Ishikawa (cell line): ENCODE data around the gene SAPCD1.

Experiments used
- CEBPB ChIP-seq: IDR thresholded peaks from 2 replicates; pipeline ENCODE4 v1.6.1; 2012
- CREB1 ChIP-seq: IDR thresholded peaks from 2 replicates; pipeline ENCODE4 v1.6.1; 2012; ENCODE audit warnings: low read depth
- EGR1 ChIP-seq: IDR thresholded peaks from 2 replicates; pipeline ENCODE4 v1.6.1; 2012
- EP300 ChIP-seq: IDR thresholded peaks from 2 replicates; pipeline ENCODE4 v1.6.1; 2012; ENCODE audit warnings: borderline replicate concordance
- FOXM1 ChIP-seq: IDR thresholded peaks from 2 replicates; pipeline ENCODE4 v1.6.1; 2012; ENCODE audit warnings: low read depth, borderline replicate concordance
- NFIC ChIP-seq: IDR thresholded peaks from 2 replicates; pipeline ENCODE4 v1.6.1; 2012
- RAD21 ChIP-seq: IDR thresholded peaks from 2 replicates; pipeline ENCODE4 v1.6.1; 2012; ENCODE audit warnings: low read depth
- TAF1 ChIP-seq: IDR thresholded peaks from 2 replicates; pipeline ENCODE4 v1.6.1; 2012; ENCODE audit warnings: low read depth, mild to moderate bottlenecking
- TCF12 ChIP-seq: IDR thresholded peaks from 2 replicates; pipeline ENCODE4 v1.6.1; 2012; ENCODE audit warnings: low read depth
- TEAD4 ChIP-seq: IDR thresholded peaks from 2 replicates; pipeline ENCODE4 v1.6.1; 2012
- YY1 ChIP-seq: IDR thresholded peaks from 2 replicates; pipeline ENCODE4 v1.6.1; 2012; ENCODE audit warnings: low read depth
- ZBTB7A ChIP-seq: IDR thresholded peaks from 2 replicates; pipeline ENCODE4 v1.6.1; 2012; ENCODE audit warnings: low read depth
- TF ChIP-seq, protein P1 (sequence below): IDR thresholded peaks from 2 replicates; pipeline ENCODE4 v1.6.1; 2012
- TF ChIP-seq, protein P2 (sequence below): IDR thresholded peaks from 2 replicates; pipeline ENCODE4 v1.6.1; 2012; ENCODE audit warnings: low read depth, mild to moderate bottlenecking
- TF ChIP-seq, protein P3 (sequence below): IDR thresholded peaks from 2 replicates; pipeline ENCODE4 v1.6.1; 2012

The SAPCD1 gene

DNA sequence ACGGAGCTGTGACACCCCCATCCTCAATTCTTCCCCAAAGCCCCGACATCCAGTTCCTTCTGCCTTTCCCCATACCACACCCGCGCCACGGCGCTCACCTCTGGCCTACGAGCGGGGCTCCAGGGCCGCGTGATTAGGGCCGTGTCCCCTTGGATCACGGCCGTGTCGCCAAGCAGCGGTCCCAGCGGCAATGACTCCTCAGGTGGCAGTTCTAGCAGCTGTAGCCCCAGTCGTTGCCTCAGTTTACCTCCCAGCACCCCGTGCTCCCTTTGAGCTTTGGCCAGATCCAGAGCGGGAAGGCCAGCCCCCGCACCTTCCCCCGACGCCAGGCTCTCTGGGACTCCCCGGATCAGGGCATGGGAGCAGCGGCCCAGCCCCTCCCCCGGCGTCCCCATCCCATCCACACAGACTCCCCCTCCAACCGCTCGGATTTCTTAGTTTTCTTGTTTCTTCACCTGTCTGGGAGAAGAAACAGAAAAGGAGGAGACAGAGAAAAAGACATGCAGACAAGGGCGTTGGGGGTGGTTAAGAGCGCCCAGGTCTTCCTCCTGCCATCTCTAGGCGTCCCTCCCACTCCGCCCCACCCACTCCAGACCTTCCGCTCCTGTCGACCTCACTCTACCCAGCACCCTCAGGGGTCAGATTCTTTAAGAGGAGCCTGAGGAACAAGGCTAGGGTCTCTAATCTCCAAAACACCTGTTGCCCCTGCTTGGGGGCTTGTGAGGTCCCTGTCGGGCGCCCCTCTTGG lies 33.5 kb upstream of the SAPCD1 start, which contains the start of gene DDAH2:
TSS of gene DDAH2 (minus strand) at position 533 of the 748 bp plus-strand sequence. CDS start at position 395, 138 bp downstream.
- TF ChIP-seq TCF12 (no peak), ZBTB7A (peak; percentile 93)

DNA sequence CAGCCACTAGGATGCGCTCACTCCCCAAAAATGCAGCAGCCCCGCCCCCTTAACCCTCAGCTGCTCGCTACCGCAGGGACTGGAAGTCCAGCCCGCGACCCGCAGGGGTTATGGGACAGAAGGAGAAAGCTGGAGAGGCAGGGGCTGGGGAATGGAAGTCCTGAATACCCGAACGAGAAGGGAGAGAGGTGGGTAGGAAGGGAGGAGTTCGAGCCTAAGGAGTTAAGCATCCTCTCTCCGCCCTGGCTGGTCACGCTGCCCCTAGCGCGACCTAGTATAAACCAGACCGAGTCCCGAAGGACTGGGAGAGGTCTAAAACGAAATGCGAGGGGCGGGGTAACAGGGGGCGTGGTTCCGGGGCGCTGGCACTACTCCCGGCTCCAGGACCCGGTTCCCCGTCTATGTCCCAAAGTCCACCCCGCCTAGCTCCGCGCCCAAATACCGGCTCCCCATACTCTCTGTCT lies 32.9 kb upstream of the SAPCD1 start:
- TF ChIP-seq, protein P1, sequence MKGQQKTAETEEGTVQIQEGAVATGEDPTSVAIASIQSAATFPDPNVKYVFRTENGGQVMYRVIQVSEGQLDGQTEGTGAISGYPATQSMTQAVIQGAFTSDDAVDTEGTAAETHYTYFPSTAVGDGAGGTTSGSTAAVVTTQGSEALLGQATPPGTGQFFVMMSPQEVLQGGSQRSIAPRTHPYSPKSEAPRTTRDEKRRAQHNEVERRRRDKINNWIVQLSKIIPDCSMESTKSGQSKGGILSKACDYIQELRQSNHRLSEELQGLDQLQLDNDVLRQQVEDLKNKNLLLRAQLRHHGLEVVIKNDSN = peak; percentile 36; the same call in 1 of the 2 replicates
- TF ChIP-seq, protein P2, sequence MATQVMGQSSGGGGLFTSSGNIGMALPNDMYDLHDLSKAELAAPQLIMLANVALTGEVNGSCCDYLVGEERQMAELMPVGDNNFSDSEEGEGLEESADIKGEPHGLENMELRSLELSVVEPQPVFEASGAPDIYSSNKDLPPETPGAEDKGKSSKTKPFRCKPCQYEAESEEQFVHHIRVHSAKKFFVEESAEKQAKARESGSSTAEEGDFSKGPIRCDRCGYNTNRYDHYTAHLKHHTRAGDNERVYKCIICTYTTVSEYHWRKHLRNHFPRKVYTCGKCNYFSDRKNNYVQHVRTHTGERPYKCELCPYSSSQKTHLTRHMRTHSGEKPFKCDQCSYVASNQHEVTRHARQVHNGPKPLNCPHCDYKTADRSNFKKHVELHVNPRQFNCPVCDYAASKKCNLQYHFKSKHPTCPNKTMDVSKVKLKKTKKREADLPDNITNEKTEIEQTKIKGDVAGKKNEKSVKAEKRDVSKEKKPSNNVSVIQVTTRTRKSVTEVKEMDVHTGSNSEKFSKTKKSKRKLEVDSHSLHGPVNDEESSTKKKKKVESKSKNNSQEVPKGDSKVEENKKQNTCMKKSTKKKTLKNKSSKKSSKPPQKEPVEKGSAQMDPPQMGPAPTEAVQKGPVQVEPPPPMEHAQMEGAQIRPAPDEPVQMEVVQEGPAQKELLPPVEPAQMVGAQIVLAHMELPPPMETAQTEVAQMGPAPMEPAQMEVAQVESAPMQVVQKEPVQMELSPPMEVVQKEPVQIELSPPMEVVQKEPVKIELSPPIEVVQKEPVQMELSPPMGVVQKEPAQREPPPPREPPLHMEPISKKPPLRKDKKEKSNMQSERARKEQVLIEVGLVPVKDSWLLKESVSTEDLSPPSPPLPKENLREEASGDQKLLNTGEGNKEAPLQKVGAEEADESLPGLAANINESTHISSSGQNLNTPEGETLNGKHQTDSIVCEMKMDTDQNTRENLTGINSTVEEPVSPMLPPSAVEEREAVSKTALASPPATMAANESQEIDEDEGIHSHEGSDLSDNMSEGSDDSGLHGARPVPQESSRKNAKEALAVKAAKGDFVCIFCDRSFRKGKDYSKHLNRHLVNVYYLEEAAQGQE = no peak
- TF ChIP-seq TAF1 (peak; percentile 40; the same call in 1 of the 2 replicates), CREB1 (no peak), RAD21 (peak; percentile 67), YY1 (no peak), CEBPB (no peak), TCF12 (no peak; the same call in 1 of the 2 replicates), ZBTB7A (no peak), TEAD4 (peak; percentile 68)
- TF ChIP-seq, protein P3, sequence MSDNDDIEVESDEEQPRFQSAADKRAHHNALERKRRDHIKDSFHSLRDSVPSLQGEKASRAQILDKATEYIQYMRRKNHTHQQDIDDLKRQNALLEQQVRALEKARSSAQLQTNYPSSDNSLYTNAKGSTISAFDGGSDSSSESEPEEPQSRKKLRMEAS = peak; percentile 52; the same call in 1 of the 2 replicates

DNA sequence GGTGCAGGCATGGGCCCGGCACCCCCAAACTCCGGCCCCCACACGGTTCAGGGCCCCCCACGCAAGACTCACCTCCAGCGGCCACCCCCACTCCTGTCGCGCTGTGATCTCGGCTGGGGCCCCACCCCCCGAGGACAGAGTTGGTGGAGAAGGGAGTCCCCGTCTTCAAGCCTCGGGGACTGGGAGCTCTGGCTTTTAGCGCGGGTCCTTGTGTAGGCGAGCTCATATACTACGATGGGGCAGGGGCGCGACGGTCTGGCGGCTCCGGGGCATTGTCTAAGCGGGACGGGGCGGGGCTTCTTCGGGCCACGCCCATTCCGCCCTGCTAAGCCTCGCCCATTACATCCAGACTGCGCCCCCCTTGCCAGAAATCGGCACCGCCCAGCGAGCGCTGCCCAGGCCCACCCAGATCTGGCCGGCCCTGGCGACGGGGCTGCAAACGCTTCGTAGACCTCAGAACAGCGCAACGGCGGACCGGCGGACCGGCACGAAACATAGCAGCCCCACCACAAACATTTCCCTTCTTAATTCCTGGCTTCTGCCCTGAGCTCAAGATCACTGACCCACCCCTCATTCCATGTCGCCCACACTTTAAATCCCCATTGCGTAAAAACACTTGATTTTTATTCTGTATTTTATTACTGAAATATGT lies 32.4 kb upstream of the SAPCD1 start:
- TF ChIP-seq EP300 (peak; percentile 34; the same call in 1 of the 2 replicates), NFIC (peak; percentile 26), TAF1 (peak; percentile 43; the same call in 1 of the 2 replicates), TCF12 (no peak; the same call in 1 of the 2 replicates), EGR1 (no peak), FOXM1 (no peak), RAD21 (no peak; the same call in 1 of the 2 replicates), CREB1 (no peak), CEBPB (no peak), YY1 (0 out of 2 replicates have a peak, but pooled peaks have one; percentile 28), TEAD4 (peak; percentile 37), ZBTB7A (peak; percentile 33; the same call in 1 of the 2 replicates)
- TF ChIP-seq, protein P1 = no peak
- TF ChIP-seq, protein P3 = 0 out of 2 replicates have a peak, but pooled peaks have one; percentile 10
- TF ChIP-seq, protein P2 = no peak

DNA sequence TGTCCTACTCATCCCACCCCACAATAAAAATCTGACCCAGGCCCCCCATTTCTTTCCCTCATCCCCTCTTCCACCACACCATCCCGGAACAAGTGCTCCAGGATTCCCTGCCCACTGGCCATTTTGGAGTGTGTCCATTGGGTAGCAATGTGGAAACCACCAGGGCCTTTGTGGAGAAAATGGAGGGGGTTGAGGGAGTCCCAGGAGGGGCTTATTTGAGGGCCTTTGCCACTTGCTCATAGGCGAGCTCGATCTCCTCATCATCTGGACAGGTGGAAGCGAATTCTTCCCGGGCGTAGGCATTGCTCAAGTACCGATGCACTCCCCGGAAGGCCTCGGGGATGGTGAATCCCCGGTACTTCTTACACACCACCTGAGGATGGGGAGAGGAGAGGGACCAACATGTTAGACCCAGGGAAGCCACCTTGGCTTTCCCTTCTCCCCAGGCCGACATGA lies 31.8 kb upstream of the SAPCD1 start:
- no peak for TF ChIP-seq FOXM1
- TF ChIP-seq, protein P3 = no peak
- TF ChIP-seq NFIC = no peak
- no peak for TF ChIP-seq EP300
- TF ChIP-seq CREB1 = no peak
- TF ChIP-seq TEAD4 = no peak
- TF ChIP-seq TAF1 = no peak
- TF ChIP-seq, protein P2 = no peak
- TF ChIP-seq TCF12 = no peak
- no peak for TF ChIP-seq RAD21
- TF ChIP-seq, protein P1 = no peak
- no peak for TF ChIP-seq YY1
- TF ChIP-seq ZBTB7A = no peak
- TF ChIP-seq EGR1 = no peak
- no peak for TF ChIP-seq CEBPB
